HCT116 (cell line): ENCODE measurements around the gene C4BPA. TPM values are rescaled to one million over a fixed set of nuclear protein-coding genes. Genes with fewer than 3 reads are reported as not detected.

Experiments
- ATAC-seq: fragments of 200-7000 bp; cut with Tn5 transposase; 2 replicates; pipeline ENCODE4 v1.9.1; 2020; ENCODE audit warnings: mild to moderate bottlenecking, moderate library complexity
- Bru-seq: library from RNA; stranded (reverse); fragments of 400-500 nt; gene quantifications from one replicate; lab custom pipeline; 2021; lab: Mats Ljungman, UMichigan
- BruChase-seq, 2 experiments: library from RNA; stranded (reverse); fragments of 400-500 nt; gene quantifications; one replicate each; lab custom pipeline; 2021; lab: Mats Ljungman, UMichigan
- BruUV-seq: library from RNA; stranded (reverse); fragments of 400-500 nt; replicated peaks from 2 replicates; lab custom pipeline; 2021; lab: Mats Ljungman, UMichigan
- CTCF ChIA-PET: fragments of 300-600 bp; sonication (Branson Sonifier 250); formaldehyde crosslinking; loops from one replicate; lab custom pipeline; 2021; ENCODE audit warnings: antibody characterized with exemption; lab: Charles Lee
- POLR2A ChIA-PET: fragments of 300-600, 350-600 bp; sonication (Branson Sonifier 250); formaldehyde crosslinking; loops from one replicate; lab custom pipeline; 2021; ENCODE audit warnings: antibody characterized with exemption; lab: Charles Lee
- RAD21 ChIA-PET, 2 experiments: fragments of 300-600 bp; sonication (Branson Sonifier 250); formaldehyde crosslinking; loops; one replicate each; lab custom pipeline; 2023; ENCODE audit warnings: low total read pairs in 2 of 2; ENCODE audit not compliant: uncharacterized antibody in 2 of 2, unreplicated experiment in 2 of 2, low non-redundant PET in 1 of 2; lab: Charles Lee
- DNase-seq: peaks from one replicate; pipeline ENCODE4 v3.0.0-alpha.2; 2010; ENCODE audit warnings: low read depth, low spot score
- H2AFZ ChIP-seq: fragments of 200-600 bp; shearing (Covaris generic), sonication (generic); 2 replicates; pipeline ENCODE4 v1.6.1; 2017; ENCODE audit warnings: low read depth, mixed run types, mixed read lengths, antibody characterized with exemption, low read length; ENCODE audit not compliant: poor library complexity, severe bottlenecking
- H3K27ac ChIP-seq: 2 replicates; pipeline ENCODE4 v1.5.1; 2012; ENCODE audit warnings: low read depth, low read length
- H3K27me3 ChIP-seq: fragments of 200-600 bp; sonication (generic); 2 replicates; pipeline ENCODE4 v1.6.1; 2016; ENCODE audit warnings: mixed run types, low read length, mixed read lengths; ENCODE audit not compliant: insufficient read depth
- H3K36me3 ChIP-seq, 2 experiments: fragments of 200-500 bp in 1 of 2; fragments of 200-600 bp in 1 of 2; sonication (Bioruptor generic) in 1 of 2; sonication (generic) in 1 of 2; 2 replicates each; pipeline versions ENCODE4 v1.5.1 to v1.6.1; 2014 to 2016; ENCODE audit warnings: low read length in 2 of 2, inconsistent platforms in 1 of 2, mixed read lengths in 1 of 2, mixed run types in 1 of 2; ENCODE audit not compliant: insufficient read depth in 2 of 2, control insufficient read depth in 1 of 2
- H3K4me1 ChIP-seq, 2 experiments: fragments of 200-600 bp in 1 of 2; sonication (generic) in 1 of 2; 2 replicates each; pipeline versions ENCODE4 v1.5.1 to v1.6.1; 2012 to 2017; ENCODE audit warnings: low read length in 2 of 2, inconsistent platforms in 1 of 2, mild to moderate bottlenecking in 1 of 2, mixed read lengths in 1 of 2, mixed run types in 1 of 2, moderate library complexity in 1 of 2; ENCODE audit not compliant: insufficient read depth in 2 of 2, control insufficient read depth in 1 of 2
- H3K4me2 ChIP-seq: fragments of 200-600 bp; sonication (generic); 2 replicates; pipeline ENCODE4 v1.6.1; 2017; ENCODE audit warnings: mixed run types, low read length, mixed read lengths
- H3K4me3 ChIP-seq, 2 experiments: fragments of 200-600 bp in 1 of 2; sonication (generic) in 1 of 2; replicated peaks in 1 of 2; 2 replicates each; pipeline ENCODE4 v1.5.1; 2011 to 2016; ENCODE audit warnings: low read length in 2 of 2, control low read depth in 1 of 2, low read depth in 1 of 2, mild to moderate bottlenecking in 1 of 2, mixed read lengths in 1 of 2, mixed run types in 1 of 2
- H3K79me2 ChIP-seq: fragments of 200-600 bp; sonication (generic); 2 replicates; pipeline ENCODE4 v1.6.1; 2017; ENCODE audit warnings: mild to moderate bottlenecking, mixed run types, low read length, moderate library complexity, mixed read lengths; ENCODE audit not compliant: insufficient read depth
- H3K9ac ChIP-seq: fragments of 200-600 bp; sonication (generic); 2 replicates; pipeline ENCODE4 v1.6.1; 2016; ENCODE audit warnings: low read length, mixed read lengths
- H3K9me2 ChIP-seq: fragments of 200-600 bp; sonication (generic), shearing (Covaris generic); 2 replicates; pipeline ENCODE4 v1.6.1; 2017; ENCODE audit warnings: mixed run types, mild to moderate bottlenecking, moderate library complexity; ENCODE audit not compliant: insufficient read depth
- H3K9me3 ChIP-seq, 2 experiments: fragments of 200-500 bp in 1 of 2; fragments of 200-600 bp in 1 of 2; sonication (Bioruptor generic) in 1 of 2; sonication (generic) in 1 of 2; 2 replicates each; pipeline ENCODE4 v1.6.1; 2014 to 2017; ENCODE audit warnings: low read length in 2 of 2, mixed read lengths in 2 of 2, inconsistent platforms in 1 of 2, low read depth in 1 of 2, mild to moderate bottlenecking in 1 of 2, mixed run types in 1 of 2, moderate library complexity in 1 of 2; ENCODE audit not compliant: control insufficient read depth in 1 of 2, insufficient read depth in 1 of 2
- H4K20me1 ChIP-seq: fragments of 200-600 bp; sonication (generic), shearing (Covaris generic); 2 replicates; pipeline ENCODE4 v1.6.1; 2017; ENCODE audit warnings: mixed run types, mild to moderate bottlenecking, moderate library complexity; ENCODE audit not compliant: insufficient read depth
- ATF3 ChIP-seq: IDR thresholded peaks from 2 replicates; pipeline ENCODE4 v1.6.1; 2012
- CTCF ChIP-seq, 3 experiments: fragments of 200-600 bp in 1 of 3; sonication (generic) in 1 of 3; IDR thresholded peaks in 2 of 3; conservative IDR thresholded peaks in 1 of 3; 2 replicates each; pipeline ENCODE4 v1.5.1; 2012 to 2017; ENCODE audit warnings: low read depth in 2 of 3, low read length in 2 of 3, antibody characterized with exemption in 1 of 3, borderline replicate concordance in 1 of 3, control low read depth in 1 of 3, mild to moderate bottlenecking in 1 of 3, mixed read lengths in 1 of 3, mixed run types in 1 of 3, moderate library complexity in 1 of 3; ENCODE audit not compliant: insufficient read depth in 1 of 3
- EGR1 ChIP-seq: IDR thresholded peaks from 2 replicates; pipeline ENCODE4 v1.6.1; 2012; ENCODE audit warnings: low read depth
- ELF1 ChIP-seq: IDR thresholded peaks from 2 replicates; pipeline ENCODE4 v1.6.1; 2012; ENCODE audit warnings: low read depth, borderline replicate concordance
- EZH2 ChIP-seq: fragments of 200-600 bp; sonication (generic); IDR thresholded peaks from 2 replicates; pipeline ENCODE4 v1.6.1; 2017; ENCODE audit warnings: antibody characterized with exemption, mixed run types
- SIN3A ChIP-seq: IDR thresholded peaks from 2 replicates; pipeline ENCODE4 v1.6.1; 2012; ENCODE audit warnings: low read depth
- TCF7L2 ChIP-seq: IDR thresholded peaks from 2 replicates; pipeline ENCODE4 v1.7.0; 2011; ENCODE audit warnings: borderline replicate concordance, inconsistent platforms; ENCODE audit not compliant: insufficient read depth, insufficient read length; ENCODE audit errors: extremely low read depth
- ZNF274 ChIP-seq: fragments of 200-500 bp; sonication (Bioruptor generic); IDR thresholded peaks from 2 replicates; pipeline ENCODE4 v1.6.1; 2014; ENCODE audit warnings: mild to moderate bottlenecking, low read depth, low read length, inconsistent platforms
- intact Hi-C: fragments of 100-400 bp; cut with micrococcal nuclease; formaldehyde crosslinking; loops from 2 replicates; pipeline ENCODE4 v1.10.0; 2022
- long read RNA-seq: library from polyadenylated mRNA; unstranded; transcript quantifications from one replicate; pipeline ENCODE4 v2.0.0, GENCODE V29; 2021; ENCODE audit not compliant: unreplicated experiment
- polyA plus RNA-seq: library from polyadenylated mRNA; unstranded; fragments of >200 nt; gene quantifications from 2 replicates; pipeline ENCODE4 v1.2.1, GENCODE V29; 2012; ENCODE audit warnings: missing spikeins
- total RNA-seq: library from RNA; stranded (reverse); gene quantifications from one replicate; pipeline ENCODE4 v1.2.1, GENCODE V29; 2021; ENCODE audit not compliant: unreplicated experiment

Gene C4BPA
- total RNA-seq: 0.32 TPM
- not detected in 2 replicates for polyA plus RNA-seq
- Bru-seq, nascent RNA: not detected
- not detected for BruChase-seq, experiment 1, labeled RNA remaining after a 6-hour chase
- BruChase-seq, experiment 2, labeled RNA remaining after a 2-hour chase: not detected
- long read RNA-seq: 0 reads

- BruUV-seq: no TSS peak
- no peak within 1 kb of the TSS for H2AFZ ChIP-seq
- CTCF ChIA-PET: interaction anchor here (1.1 kb wide), 1 partner anchor 20 kb away, joined by 4 read pairs; no protein-coding TSS in a partner anchor
Measured at GRCh38 chr1:207103892-207104373, at the start of gene C4BPA. TSS of gene C4BPA (plus strand) at chr1:207104233. CDS start at chr1:207113026, 8,793 bp downstream.

More at GRCh38 chr1:207103892-207104373, at the start of gene C4BPA:
- no peaks in the 10 kb centered on the region for H3K27me3 ChIP-seq
- no peak within 1 kb of the TSS for H3K9ac ChIP-seq
- H3K4me2 ChIP-seq: no peak within 1 kb of the TSS
- no peak within 1 kb of the TSS for H3K4me3 ChIP-seq
- intact Hi-C loops: no loop called here
- no peaks in the 10 kb centered on the region for H3K4me1 ChIP-seq
- no peak within 1 kb of the TSS for H3K27ac ChIP-seq
- ChIA-PET POLR2A (no interaction called here), RAD21 (no interaction called here)
- H3K79me2 ChIP-seq: no peaks in the 10 kb centered on the region
- no peaks in the 10 kb centered on the region for H3K9me3 ChIP-seq
- DNase-seq (no peak), ATAC-seq (no peak)
- no peaks in the 10 kb centered on the region for H3K9me2 ChIP-seq
- H4K20me1 ChIP-seq: no peaks in the 10 kb centered on the region
- TF ChIP-seq EGR1 (no peak), TCF7L2 (no peak), ATF3 (no peak), EZH2 (no peak), CTCF (IDR thresholded peaks at IDR 0.05 in 2 of 3, conservative IDR thresholded peaks at IDR 0.05 in 1 of 3; ENCODE audit: borderline replicate concordance in 1 of 3, insufficient read depth in 1 of 3, low read depth in 2 of 3, low read length in 2 of 3) (no peak), SIN3A (no peak), ZNF274 (no peak), ELF1 (no peak)
- no peaks in the 10 kb centered on the region for H3K36me3 ChIP-seq
